Liver (tissue), 9 donors: Measurements from ENCODE around the gene OSTN. TPM values are rescaled to one million over a fixed set of nuclear protein-coding genes. Genes with fewer than 3 reads are reported as not detected.

Experiments
- DNase-seq: peaks from one replicate; pipeline ENCODE4 v3.0.0-alpha.2; 2017; ENCODE audit warnings: low spot score
- H3K27ac ChIP-seq, 2 donors: one replicate each; pipeline ENCODE4 v1.7.0; 2013; ENCODE audit warnings: inconsistent platforms in 2 of 2, low read length in 2 of 2, control low read depth in 1 of 2, low read depth in 1 of 2, mild to moderate bottlenecking in 1 of 2
- H3K27me3 ChIP-seq, 4 donors: one replicate each; pipeline versions ENCODE4 v1.6.1 to v1.7.0; 2013; ENCODE audit warnings: low read length in 3 of 4, inconsistent platforms in 1 of 4, mild to moderate bottlenecking in 1 of 4, moderate library complexity in 1 of 4; ENCODE audit not compliant: control insufficient read depth in 4 of 4, insufficient read depth in 4 of 4
- H3K36me3 ChIP-seq, 4 donors: one replicate each; pipeline versions ENCODE4 v1.6.1 to v1.7.0; 2013; ENCODE audit warnings: low read length in 3 of 4, mild to moderate bottlenecking in 3 of 4, low read depth in 1 of 4, moderate library complexity in 1 of 4; ENCODE audit not compliant: control insufficient read depth in 4 of 4, insufficient read depth in 3 of 4
- H3K4me1 ChIP-seq, 4 donors: one replicate each; pipeline versions ENCODE4 v1.6.1 to v1.7.0; 2013; ENCODE audit warnings: low read length in 3 of 4, mild to moderate bottlenecking in 3 of 4, moderate library complexity in 1 of 4; ENCODE audit not compliant: control insufficient read depth in 4 of 4, insufficient read depth in 4 of 4
- H3K4me3 ChIP-seq, 3 donors: one replicate each; pipeline versions ENCODE4 v1.6.1 to v1.7.0; 2013; ENCODE audit warnings: low read length in 3 of 3, control low read depth in 1 of 3, low read depth in 1 of 3, mild to moderate bottlenecking in 1 of 3
- H3K9ac ChIP-seq, 2 donors: one replicate each; pipeline ENCODE4 v1.7.0; 2013; ENCODE audit warnings: low read length in 2 of 2, mild to moderate bottlenecking in 2 of 2, moderate library complexity in 2 of 2, control low read depth in 1 of 2, low read depth in 1 of 2
- H3K9me3 ChIP-seq, 4 donors: one replicate each; pipeline versions ENCODE4 v1.6.1 to v1.7.0; 2013; ENCODE audit warnings: low read length in 3 of 4; ENCODE audit not compliant: control insufficient read depth in 4 of 4
- FOXA1 ChIP-seq: IDR thresholded peaks from 2 replicates; pipeline ENCODE4 v1.6.1; 2016; ENCODE audit warnings: antibody characterized with exemption
- FOXA2 ChIP-seq: IDR thresholded peaks from 2 replicates; pipeline ENCODE4 v1.6.1; 2016; ENCODE audit warnings: antibody characterized with exemption
- GABPA ChIP-seq, 2 donors: IDR thresholded peaks in 1 of 2; conservative IDR thresholded peaks in 1 of 2; 2 replicates each; pipeline ENCODE4 v1.6.1; 2016; ENCODE audit warnings: antibody characterized with exemption in 2 of 2, mild to moderate bottlenecking in 1 of 2, moderate library complexity in 1 of 2
- HNF4A ChIP-seq, 2 donors: conservative IDR thresholded peaks; 2 replicates each; pipeline ENCODE4 v1.6.1; 2016; ENCODE audit warnings: antibody characterized with exemption in 2 of 2, mild to moderate bottlenecking in 2 of 2
- JUND ChIP-seq, 2 donors: IDR thresholded peaks; 2 replicates each; pipeline ENCODE4 v1.6.1; 2016; ENCODE audit warnings: antibody characterized with exemption in 2 of 2
- NR2F2 ChIP-seq: IDR thresholded peaks from 2 replicates; pipeline ENCODE4 v1.6.1; 2016; ENCODE audit warnings: antibody characterized with exemption
- RAD21 ChIP-seq, 2 donors: IDR thresholded peaks; 2 replicates each; pipeline ENCODE4 v1.6.1; 2016; ENCODE audit warnings: antibody characterized with exemption in 2 of 2, mild to moderate bottlenecking in 2 of 2
- RXRA ChIP-seq, 2 donors: IDR thresholded peaks; 2 replicates each; pipeline ENCODE4 v1.6.1; 2017 to 2018; ENCODE audit warnings: antibody characterized with exemption in 2 of 2, mild to moderate bottlenecking in 1 of 2
- SP1 ChIP-seq: IDR thresholded peaks from 2 replicates; pipeline ENCODE4 v1.6.1; 2018; ENCODE audit warnings: antibody characterized with exemption, mild to moderate bottlenecking
- TAF1 ChIP-seq: conservative IDR thresholded peaks from 2 replicates; pipeline ENCODE4 v1.6.1; 2016; ENCODE audit warnings: antibody characterized with exemption, mild to moderate bottlenecking
- YY1 ChIP-seq: IDR thresholded peaks from 2 replicates; pipeline ENCODE4 v1.6.1; 2016; ENCODE audit warnings: antibody characterized with exemption, mild to moderate bottlenecking
- WGBS: extraction: QIAGEN DNeasy Blood & Tissue Kit; methylation state at CpG from one replicate; pipeline ENCODE4 v1.1.7; 2013; 5-methylcytosine and 5-hydroxymethylcytosine counted together
- polyA plus RNA-seq, 2 donors: library from polyadenylated mRNA; stranded (reverse) in 1 of 2; unstranded in 1 of 2; fragments of 200-250 nt in 1 of 2; fragments of >200 nt in 1 of 2; fragmentation: Nextera tagmentation in 1 of 2; extraction: Ambion mirVana in 1 of 2; gene quantifications; one replicate each; pipeline versions ENCODE4 v1.2.1 to v1.2.3, GENCODE V29; 2013 to 2015
- total RNA-seq, 2 donors: library from RNA; depleted of rRNA; stranded (reverse); fragments of >200 nt; gene quantifications; one replicate each; pipeline ENCODE4 v1.2.3, GENCODE V29; 2014
- TF ChIP-seq, protein P1 (sequence below): IDR thresholded peaks from 2 replicates; pipeline ENCODE4 v1.6.1; 2016; ENCODE audit warnings: antibody characterized with exemption
- TF ChIP-seq, protein P2 (sequence below): IDR thresholded peaks from 2 replicates; pipeline ENCODE4 v1.6.1; 2016; ENCODE audit warnings: antibody characterized with exemption
- TF ChIP-seq, protein P3 (sequence below): IDR thresholded peaks from 2 replicates; pipeline ENCODE4 v1.6.1; 2016; ENCODE audit warnings: antibody characterized with exemption, mild to moderate bottlenecking
- donor health status: healthy.
- donor health status: healthy.
- donor health status: healthy.
- donor health status: healthy.
- donor health status: healthy.

Gene OSTN
- total and polyA plus RNA-seq, 4 donors = not detected

DNA sequence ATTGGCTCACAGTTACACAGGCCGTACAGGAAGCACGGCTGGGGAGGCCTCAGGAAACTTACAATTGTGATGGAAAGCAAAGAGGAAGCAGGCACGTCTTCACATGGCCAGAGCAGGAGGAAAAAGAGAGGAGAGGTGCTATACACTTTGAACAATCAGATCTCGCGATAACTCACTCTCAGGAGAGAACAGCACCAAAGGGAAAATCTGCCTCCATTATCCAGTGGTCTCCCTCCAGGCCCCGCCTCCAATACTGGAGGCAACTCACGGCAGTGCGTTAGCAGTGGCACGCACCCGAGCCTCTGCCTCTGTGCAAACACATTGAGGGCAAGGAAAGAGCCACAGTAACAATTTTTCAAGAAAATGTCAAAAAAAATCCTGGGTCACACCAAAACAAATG, 11.0 kb downstream of the OSTN start:
- no peak overlapping the region for H3K9ac ChIP-seq
- no peak overlapping the region for H3K4me3 ChIP-seq
- no peak for DNase-seq
- no peaks in the 10 kb centered on the region for H3K36me3 ChIP-seq
- 95% methylated on average over 10 of the region's 10 CpGs for WGBS
- TF ChIP-seq TAF1 (no peak), GABPA (IDR thresholded peaks at IDR 0.05 in 1 of 2, conservative IDR thresholded peaks at IDR 0.05 in 1 of 2) (no peak), NR2F2 (no peak), JUND (IDR thresholded peaks at IDR 0.05) (no peak), SP1 (no peak)
- TF ChIP-seq, protein P1, sequence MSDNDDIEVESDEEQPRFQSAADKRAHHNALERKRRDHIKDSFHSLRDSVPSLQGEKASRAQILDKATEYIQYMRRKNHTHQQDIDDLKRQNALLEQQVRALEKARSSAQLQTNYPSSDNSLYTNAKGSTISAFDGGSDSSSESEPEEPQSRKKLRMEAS = no peak
- TF ChIP-seq, protein P2, sequence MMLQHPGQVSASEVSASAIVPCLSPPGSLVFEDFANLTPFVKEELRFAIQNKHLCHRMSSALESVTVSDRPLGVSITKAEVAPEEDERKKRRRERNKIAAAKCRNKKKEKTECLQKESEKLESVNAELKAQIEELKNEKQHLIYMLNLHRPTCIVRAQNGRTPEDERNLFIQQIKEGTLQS = no peak
- no peak overlapping the region for H3K27ac ChIP-seq
- no peaks in the 10 kb centered on the region for H3K4me1 ChIP-seq
- H3K27me3 ChIP-seq = no peaks in the 10 kb centered on the region
- no peaks in the 10 kb centered on the region for H3K9me3 ChIP-seq

DNA sequence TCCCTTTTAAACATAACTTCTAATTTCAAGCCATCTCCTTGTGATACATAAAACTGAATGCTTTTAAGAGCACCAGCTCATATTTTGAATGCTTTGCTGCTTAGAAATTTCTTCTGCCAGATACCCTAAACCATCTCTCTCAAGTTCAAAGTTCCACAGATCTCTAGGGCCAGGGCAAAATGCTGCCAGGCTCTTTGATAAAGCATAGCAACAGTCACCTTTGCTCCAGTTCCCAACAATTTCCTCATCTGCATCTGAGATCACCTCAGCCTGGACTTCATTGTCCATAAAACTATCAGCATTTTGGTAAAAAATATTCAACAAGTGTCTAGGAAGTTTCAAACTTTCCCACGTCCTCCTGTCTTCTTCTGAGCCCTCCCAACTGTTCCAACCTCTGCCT, 17.5 kb downstream of the OSTN start:
- H3K9me3 ChIP-seq = no peaks in the 10 kb centered on the region
- H3K4me3 ChIP-seq = no peak overlapping the region
- H3K27me3 ChIP-seq = no peaks in the 10 kb centered on the region
- H3K36me3 ChIP-seq = no peaks in the 10 kb centered on the region
- H3K9ac ChIP-seq = no peak overlapping the region
- TF ChIP-seq YY1 (peak; percentile 30), HNF4A (conservative IDR thresholded peaks at IDR 0.05) (peak; percentile 79 to 82), FOXA1 (no peak), RAD21 (IDR thresholded peaks at IDR 0.05) (no peak), RXRA (IDR thresholded peaks at IDR 0.05) (peak; percentile 56 to 76), SP1 (peak; percentile 35), JUND (IDR thresholded peaks at IDR 0.05) (peak in 1 of 2 donors; percentile 33), FOXA2 (no peak)
- TF ChIP-seq, protein P1 = no peak
- no peak for DNase-seq
- WGBS = 86% methylated on average over 1 of the region's 1 CpG
- peaks cover 0 to 3% (median 0%) of the 10 kb centered on the region in 4 donors for H3K4me1 ChIP-seq
- H3K27ac ChIP-seq = no peak overlapping the region

DNA sequence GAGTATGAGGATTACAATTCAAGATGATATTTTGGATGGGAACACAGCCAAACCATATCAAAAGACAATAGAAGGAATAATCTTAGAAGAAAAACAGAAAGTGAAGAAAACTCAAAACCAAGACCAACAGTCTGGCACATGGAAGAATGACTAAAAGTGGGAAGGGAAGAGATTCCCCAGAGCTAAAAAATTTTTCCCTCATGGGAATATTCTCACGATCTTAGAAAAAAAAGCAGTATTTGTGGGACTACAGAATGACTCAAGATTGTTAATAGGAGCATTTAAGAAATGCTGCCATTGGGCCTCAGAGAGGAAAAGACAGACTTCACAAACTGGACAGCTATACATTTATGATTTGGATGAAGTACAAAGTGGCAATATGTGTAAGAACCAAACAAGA, 18.3 kb downstream of the OSTN start:
- whole genome bisulfite sequencing = 86% methylated on average over 1 of the region's 1 CpG
- DNase-seq = no peak
- Histone ChIP-seq H3K9ac (no peak overlapping the region), H3K36me3 (no peaks in the 10 kb centered on the region), H3K27ac (no peak overlapping the region), H3K27me3 (no peaks in the 10 kb centered on the region), H3K4me1 (peaks cover 0 to 3% (median 0%) of the 10 kb centered on the region in 4 donors), H3K4me3 (no peak overlapping the region), H3K9me3 (no peaks in the 10 kb centered on the region)
- TF ChIP-seq, protein P3, sequence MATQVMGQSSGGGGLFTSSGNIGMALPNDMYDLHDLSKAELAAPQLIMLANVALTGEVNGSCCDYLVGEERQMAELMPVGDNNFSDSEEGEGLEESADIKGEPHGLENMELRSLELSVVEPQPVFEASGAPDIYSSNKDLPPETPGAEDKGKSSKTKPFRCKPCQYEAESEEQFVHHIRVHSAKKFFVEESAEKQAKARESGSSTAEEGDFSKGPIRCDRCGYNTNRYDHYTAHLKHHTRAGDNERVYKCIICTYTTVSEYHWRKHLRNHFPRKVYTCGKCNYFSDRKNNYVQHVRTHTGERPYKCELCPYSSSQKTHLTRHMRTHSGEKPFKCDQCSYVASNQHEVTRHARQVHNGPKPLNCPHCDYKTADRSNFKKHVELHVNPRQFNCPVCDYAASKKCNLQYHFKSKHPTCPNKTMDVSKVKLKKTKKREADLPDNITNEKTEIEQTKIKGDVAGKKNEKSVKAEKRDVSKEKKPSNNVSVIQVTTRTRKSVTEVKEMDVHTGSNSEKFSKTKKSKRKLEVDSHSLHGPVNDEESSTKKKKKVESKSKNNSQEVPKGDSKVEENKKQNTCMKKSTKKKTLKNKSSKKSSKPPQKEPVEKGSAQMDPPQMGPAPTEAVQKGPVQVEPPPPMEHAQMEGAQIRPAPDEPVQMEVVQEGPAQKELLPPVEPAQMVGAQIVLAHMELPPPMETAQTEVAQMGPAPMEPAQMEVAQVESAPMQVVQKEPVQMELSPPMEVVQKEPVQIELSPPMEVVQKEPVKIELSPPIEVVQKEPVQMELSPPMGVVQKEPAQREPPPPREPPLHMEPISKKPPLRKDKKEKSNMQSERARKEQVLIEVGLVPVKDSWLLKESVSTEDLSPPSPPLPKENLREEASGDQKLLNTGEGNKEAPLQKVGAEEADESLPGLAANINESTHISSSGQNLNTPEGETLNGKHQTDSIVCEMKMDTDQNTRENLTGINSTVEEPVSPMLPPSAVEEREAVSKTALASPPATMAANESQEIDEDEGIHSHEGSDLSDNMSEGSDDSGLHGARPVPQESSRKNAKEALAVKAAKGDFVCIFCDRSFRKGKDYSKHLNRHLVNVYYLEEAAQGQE = no peak
- TF ChIP-seq, protein P2 = no peak
- TF ChIP-seq GABPA (IDR thresholded peaks at IDR 0.05 in 1 of 2, conservative IDR thresholded peaks at IDR 0.05 in 1 of 2) = no peak
- TF ChIP-seq RXRA (IDR thresholded peaks at IDR 0.05) = no peak
- TF ChIP-seq FOXA2 = no peak
